IMR-90 (cell line): ENCODE data around the gene GPLD1. TPM values are rescaled to one million over a fixed set of nuclear protein-coding genes. Genes with fewer than 3 reads are reported as not detected.

Experiments used
- ATAC-seq: fragments of 200-7000 bp; cut with Tn5 transposase; 2 replicates; pipeline ENCODE4 v1.9.1; 2020; ENCODE audit warnings: low read depth, mild to moderate bottlenecking, moderate library complexity
- BruUV-seq: library from RNA; stranded (reverse); fragments of 400-500 nt; replicated peaks from 2 replicates; lab custom pipeline; 2021; lab: Mats Ljungman, UMichigan
- CTCF ChIA-PET: fragments of 300-600 bp; formaldehyde crosslinking; extraction: SDS; loops from one replicate; lab custom pipeline; 2021; ENCODE audit warnings: antibody characterized with exemption; lab: Yijun Ruan, JAX
- POLR2A ChIA-PET: fragments of 300-600 bp; sonication (Branson Sonifier 250); formaldehyde crosslinking; loops from one replicate; lab custom pipeline; 2022; ENCODE audit warnings: antibody characterized with exemption; ENCODE audit not compliant: unreplicated experiment; lab: Charles Lee
- DNase-seq: peaks from one replicate; pipeline ENCODE4 v3.0.0; 2013
- H2AFZ ChIP-seq: replicated peaks from 2 replicates; pipeline ENCODE3; 2013; ENCODE audit warnings: low read length, mild to moderate bottlenecking; ENCODE audit not compliant: poor library complexity
- H2AK5ac ChIP-seq: 2 replicates; pipeline ENCODE4 v1.6.1; 2013; ENCODE audit warnings: low read depth, low read length, inconsistent platforms
- H2AK9ac ChIP-seq: replicated peaks from 2 replicates; pipeline ENCODE3; 2013; ENCODE audit warnings: mild to moderate bottlenecking, low read depth, low read length, moderate library complexity; ENCODE audit not compliant: poor library complexity
- H2BK120ac ChIP-seq: 2 replicates; pipeline ENCODE4 v1.6.1; 2013; ENCODE audit warnings: low read depth, low read length, inconsistent platforms
- H2BK15ac ChIP-seq: 3 replicates; pipeline ENCODE4 v1.6.1; 2013; ENCODE audit warnings: low read depth, low read length, inconsistent platforms
- H2BK20ac ChIP-seq: 2 replicates; pipeline ENCODE4 v1.6.1; 2013; ENCODE audit warnings: low read depth, mild to moderate bottlenecking, inconsistent platforms, low read length, moderate library complexity
- H2BK5ac ChIP-seq: 2 replicates; pipeline ENCODE4 v1.6.1; 2013; ENCODE audit warnings: mild to moderate bottlenecking, low read depth, low read length, inconsistent platforms; ENCODE audit not compliant: poor library complexity, severe bottlenecking
- H3K14ac ChIP-seq: replicated peaks from 2 replicates; pipeline ENCODE4 v1.6.1; 2013; ENCODE audit warnings: low read depth, low read length, inconsistent platforms
- H3K18ac ChIP-seq: 2 replicates; pipeline ENCODE4 v1.6.1; 2013; ENCODE audit warnings: low read depth, low read length, control low read depth
- H3K23ac ChIP-seq: 2 replicates; pipeline ENCODE4 v1.6.1; 2013; ENCODE audit warnings: low read depth, low read length, inconsistent platforms
- H3K27ac ChIP-seq: 2 replicates; pipeline ENCODE4 v1.5.1; 2013; ENCODE audit warnings: mild to moderate bottlenecking, control low read depth, low read length; ENCODE audit not compliant: insufficient read depth
- H3K27me3 ChIP-seq: 2 replicates; pipeline ENCODE4 v1.6.1; 2013; ENCODE audit warnings: low read length; ENCODE audit not compliant: control insufficient read depth, insufficient read depth
- H3K36me3 ChIP-seq: 2 replicates; pipeline ENCODE4 v1.6.1; 2013; ENCODE audit warnings: low read length, mixed read lengths; ENCODE audit not compliant: control insufficient read depth, insufficient read depth
- H3K4ac ChIP-seq: 2 replicates; pipeline ENCODE4 v1.6.1; 2013; ENCODE audit warnings: low read depth, low read length, inconsistent platforms
- H3K4me1 ChIP-seq: 2 replicates; pipeline ENCODE4 v1.6.1; 2013; ENCODE audit warnings: low read length, mixed read lengths; ENCODE audit not compliant: control insufficient read depth, insufficient read depth
- H3K4me2 ChIP-seq: 2 replicates; pipeline ENCODE4 v1.6.1; 2013; ENCODE audit warnings: low read depth, mild to moderate bottlenecking, control low read depth, low read length, moderate library complexity
- H3K4me3 ChIP-seq: 2 replicates; pipeline ENCODE4 v1.5.1; 2013; ENCODE audit warnings: low read depth, mild to moderate bottlenecking, control low read depth, low read length, moderate library complexity; ENCODE audit not compliant: insufficient read depth
- H3K56ac ChIP-seq: 2 replicates; pipeline ENCODE4 v1.6.1; 2013; ENCODE audit warnings: low read length, inconsistent platforms; ENCODE audit not compliant: insufficient read depth; ENCODE audit errors: extremely low read depth
- H3K79me1 ChIP-seq, 2 experiments: 2 replicates each; pipeline ENCODE4 v1.6.1; 2013; ENCODE audit warnings: low read length in 2 of 2, inconsistent platforms in 1 of 2, low read depth in 1 of 2
- H3K9ac ChIP-seq: 2 replicates; pipeline ENCODE4 v1.6.1; 2013; ENCODE audit warnings: low read depth, low read length, control low read depth
- H3K9me1 ChIP-seq: 2 replicates; pipeline ENCODE4 v1.6.1; 2013; ENCODE audit warnings: low read length, inconsistent platforms; ENCODE audit not compliant: insufficient read depth
- H3K9me3 ChIP-seq: 2 replicates; pipeline ENCODE4 v1.6.1; 2013; ENCODE audit warnings: low read length; ENCODE audit not compliant: control insufficient read depth, insufficient read depth
- H4K20me1 ChIP-seq: 2 replicates; pipeline ENCODE4 v1.6.1; 2013; ENCODE audit warnings: low read length, inconsistent platforms; ENCODE audit not compliant: insufficient read depth
- H4K5ac ChIP-seq: 2 replicates; pipeline ENCODE4 v1.6.1; 2013; ENCODE audit warnings: mild to moderate bottlenecking, low read depth, low read length, control low read depth
- H4K8ac ChIP-seq, 2 experiments: 2 replicates each; pipeline ENCODE4 v1.6.1; 2013; ENCODE audit warnings: low read depth in 2 of 2, low read length in 2 of 2, control low read depth in 1 of 2, inconsistent platforms in 1 of 2
- H4K91ac ChIP-seq: 2 replicates; pipeline ENCODE4 v1.6.1; 2013; ENCODE audit warnings: low read depth, low read length, inconsistent platforms; ENCODE audit not compliant: insufficient read depth
- BHLHE40 ChIP-seq: fragments of 150-350 bp; IDR thresholded peaks from 2 replicates; pipeline ENCODE4 v1.6.1; 2016; ENCODE audit warnings: mild to moderate bottlenecking, low read depth, low read length
- CEBPB ChIP-seq: IDR thresholded peaks from 2 replicates; pipeline ENCODE4 v1.6.1; 2012; ENCODE audit warnings: low read depth, low read length, improper control_type of control experiment
- CHD1 ChIP-seq: IDR thresholded peaks from 2 replicates; pipeline ENCODE4 v1.6.1; 2012; ENCODE audit warnings: low read depth, low read length, improper control_type of control experiment
- CTCF ChIP-seq: conservative IDR thresholded peaks from 2 replicates; pipeline ENCODE4 v1.5.1; 2012; ENCODE audit warnings: mild to moderate bottlenecking, low read depth, low read length, improper control_type of control experiment
- ELK1 ChIP-seq: fragments of 150-350 bp; IDR thresholded peaks from 2 replicates; pipeline ENCODE4 v1.6.1; 2016; ENCODE audit warnings: low read depth, mild to moderate bottlenecking, low read length, moderate library complexity, borderline replicate concordance
- FOS ChIP-seq: fragments of 150-350 bp; IDR thresholded peaks from 2 replicates; pipeline ENCODE4 v1.6.1; 2016; ENCODE audit warnings: low read depth, low read length
- MAFK ChIP-seq: IDR thresholded peaks from 2 replicates; pipeline ENCODE4 v1.6.1; 2012; ENCODE audit warnings: low read depth, low read length, improper control_type of control experiment
- MAZ ChIP-seq: IDR thresholded peaks from 2 replicates; pipeline ENCODE4 v1.6.1; 2012; ENCODE audit warnings: low read depth, mild to moderate bottlenecking, low read length, improper control_type of control experiment, moderate library complexity, borderline replicate concordance
- MXI1 ChIP-seq: IDR thresholded peaks from 2 replicates; pipeline ENCODE4 v1.6.1; 2012; ENCODE audit warnings: low read depth, mild to moderate bottlenecking, low read length, moderate library complexity, borderline replicate concordance
- NFE2L2 ChIP-seq: fragments of 150-350 bp; IDR thresholded peaks from 2 replicates; pipeline ENCODE4 v1.6.1; 2016; ENCODE audit warnings: low read depth, mild to moderate bottlenecking, low read length
- POLR2A ChIP-seq: IDR thresholded peaks from 2 replicates; pipeline ENCODE4 v1.6.1; 2012; ENCODE audit warnings: mild to moderate bottlenecking, low read depth, low read length
- RAD21 ChIP-seq: IDR thresholded peaks from 2 replicates; pipeline ENCODE4 v1.6.1; 2012; ENCODE audit warnings: low read length, improper control_type of control experiment
- RCOR1 ChIP-seq: IDR thresholded peaks from 2 replicates; pipeline ENCODE4 v1.6.1; 2012; ENCODE audit warnings: mild to moderate bottlenecking, low read length, improper control_type of control experiment; ENCODE audit not compliant: insufficient replicate concordance
- RFX5 ChIP-seq: IDR thresholded peaks from 2 replicates; pipeline ENCODE4 v1.8.0; 2012; ENCODE audit warnings: low read depth, mild to moderate bottlenecking, low read length, moderate library complexity
- SMC3 ChIP-seq: fragments of 150-350 bp; IDR thresholded peaks from 2 replicates; pipeline ENCODE4 v1.6.1; 2016; ENCODE audit warnings: low read depth, mild to moderate bottlenecking, antibody characterized with exemption, low read length, moderate library complexity
- USF2 ChIP-seq: fragments of 150-350 bp; IDR thresholded peaks from 2 replicates; pipeline ENCODE4 v1.6.1; 2017; ENCODE audit warnings: mild to moderate bottlenecking, antibody characterized with exemption, low read length, low read depth
- WGBS, 2 experiments: methylation state at CpG; one replicate each; pipeline versions ENCODE4 v1.1.5 to v1.1.7; 2013; ENCODE audit warnings: missing lambda C conversion rate in 2 of 2; ENCODE audit not compliant: insufficient read length in 1 of 2; ENCODE audit errors: extremely low coverage in 2 of 2; 5-methylcytosine and 5-hydroxymethylcytosine counted together
- dilution Hi-C: fragments of 300-500 bp; cut with HindIII; formaldehyde crosslinking; loops from one replicate; pipeline ENCODE4 v1.14.3; 2018; ENCODE audit warnings: low sequenced_read_pairs; ENCODE audit not compliant: unreplicated experiment
- in situ Hi-C: fragments of 300-500 bp; cut with MboI; formaldehyde crosslinking; loops from 3 replicates; pipeline ENCODE4 v1.14.3; 2019; ENCODE audit warnings: low sequenced_read_pairs, inconsistent platforms, mixed read lengths
- intact Hi-C: fragments of 100-400 bp; cut with micrococcal nuclease; formaldehyde crosslinking; loops from 2 replicates; pipeline ENCODE4 v1.10.0; 2022
- polyA plus RNA-seq, 3 experiments: library from polyadenylated mRNA; depleted of rRNA; stranded (reverse); fragments of >200 nt; gene quantifications; 2 replicates each; pipeline ENCODE4 v1.2.3, GENCODE V29; 2012; ENCODE audit warnings: low replicate concordance in 1 of 3
- total RNA-seq: library from RNA; depleted of rRNA; stranded (reverse); fragments of >200 nt; gene quantifications from 2 replicates; pipeline ENCODE4 v1.2.3, GENCODE V29; 2012

The GPLD1 gene
- total and polyA plus RNA-seq, 2 of the 4 experiments (the other 2 are of a cell fraction) = 0.05 to 0.18 TPM

- Histone ChIP-seq H3K27me3 (no peaks in the 10 kb centered on the region), H3K23ac (no peak overlapping the region), H2AK9ac (no peak overlapping the region), H4K5ac (no peak overlapping the region), H3K4me2 (no peak overlapping the region), H2BK120ac (no peak overlapping the region), H2BK5ac (no peak overlapping the region), H3K79me1 (0 out of 4 replicates have a peak, but pooled peaks cover 0 to 3% of the 10 kb centered on the region in 2 experiments), H4K91ac (no peak overlapping the region), H2BK15ac (no peak overlapping the region), H3K14ac (no peak overlapping the region), H3K4me3 (no peak overlapping the region), H3K9me1 (peaks cover 4% of the 10 kb centered on the region), H3K36me3 (peaks cover 11% of the 10 kb centered on the region), H4K8ac (no peak overlapping the region), H2AK5ac (no peak overlapping the region), H3K27ac (no peak overlapping the region), H3K9me3 (no peaks in the 10 kb centered on the region), H3K56ac (no peak overlapping the region), H2AFZ (no peak overlapping the region), H2BK20ac (no peak overlapping the region), H3K4ac (no peak overlapping the region), H3K4me1 (peaks cover 3% of the 10 kb centered on the region; the same call in 1 of the 2 replicates), H3K9ac (no peak overlapping the region), H3K18ac (no peak overlapping the region), H4K20me1 (no peaks in the 10 kb centered on the region)
- TF ChIP-seq MAZ (no peak), POLR2A (no peak), CEBPB (no peak), USF2 (no peak), BHLHE40 (no peak), RAD21 (no peak), CTCF (no peak), MAFK (no peak), RCOR1 (no peak), MXI1 (no peak), FOS (no peak), NFE2L2 (no peak), CHD1 (no peak), RFX5 (no peak), SMC3 (no peak), ELK1 (no peak)
- ChIA-PET POLR2A (no interaction called here), CTCF (no interaction called here)
- dilution Hi-C loops = no loop called here
- in situ Hi-C loops = no loop called here
- no CpG with 5 or more reads among the region's 2 CpGs for WGBS, 2 experiments
- no TSS peak for BruUV-seq
- no peak for DNase-seq
- no peak for ATAC-seq
- intact Hi-C loops = no loop called here
Observed at GRCh38 chr6:24425091-24425490, 64.3 kb downstream of the GPLD1 start.
